Measurements from ENCODE around the gene KCNQ1.

KCNQ1 gene

GRCh38 chr11:2641623-2642022 is 196.8 kb downstream of the KCNQ1 start:
- Histone ChIP-seq H3K27me3 (ENCODE audit: insufficient read depth, poor library complexity, severe bottlenecking) (no peaks in the 10 kb centered on the region), H3K9me3 (ENCODE audit: severe bottlenecking) (peaks cover 18% of the 10 kb centered on the region), H3K4me3 (ENCODE audit: severe bottlenecking) (no peak overlapping the region), H3K4me1 (ENCODE audit: insufficient read depth, poor library complexity, severe bottlenecking) (no peaks in the 10 kb centered on the region), H3K36me3 (ENCODE audit: low read depth) (no peaks in the 10 kb centered on the region), H3K27ac (ENCODE audit: poor library complexity, severe bottlenecking) (no peak overlapping the region)
- TF ChIP-seq CTCF (IDR thresholded peaks at IDR 0.05; ENCODE audit: poor library complexity, severe bottlenecking) = no peak
- ATAC-seq (ENCODE audit: low read depth) = no peak
- DNase-seq (ENCODE audit: low spot score) = no peak

GRCh38 chr11:2643746-2644145 is 198.9 kb downstream of the KCNQ1 start:
- Histone ChIP-seq H3K27ac (ENCODE audit: poor library complexity, severe bottlenecking) (no peak overlapping the region), H3K4me1 (ENCODE audit: insufficient read depth, poor library complexity, severe bottlenecking) (no peaks in the 10 kb centered on the region), H3K9me3 (ENCODE audit: severe bottlenecking) (peaks cover 24% of the 10 kb centered on the region), H3K27me3 (ENCODE audit: insufficient read depth, poor library complexity, severe bottlenecking) (no peaks in the 10 kb centered on the region), H3K36me3 (ENCODE audit: low read depth) (no peaks in the 10 kb centered on the region), H3K4me3 (ENCODE audit: severe bottlenecking) (no peak overlapping the region)
- DNase-seq (ENCODE audit: low spot score) (no peak), ATAC-seq (ENCODE audit: low read depth) (no peak)
- no peak for TF ChIP-seq CTCF (IDR thresholded peaks at IDR 0.05; ENCODE audit: poor library complexity, severe bottlenecking)

GRCh38 chr11:2644844-2645778 is 200.3 kb downstream of the KCNQ1 start:
- no peak overlapping the region for H3K4me3 ChIP-seq (ENCODE audit: severe bottlenecking)
- ATAC-seq (ENCODE audit: low read depth) (no peak), DNase-seq (ENCODE audit: low spot score) (no peak)
- H3K4me1 ChIP-seq (ENCODE audit: insufficient read depth, poor library complexity, severe bottlenecking) = no peaks in the 10 kb centered on the region
- H3K27ac ChIP-seq (ENCODE audit: poor library complexity, severe bottlenecking) = no peak overlapping the region
- no peaks in the 10 kb centered on the region for H3K27me3 ChIP-seq (ENCODE audit: insufficient read depth, poor library complexity, severe bottlenecking)
- peaks cover 35% of the 10 kb centered on the region for H3K9me3 ChIP-seq (ENCODE audit: severe bottlenecking)
- no peak for TF ChIP-seq CTCF (IDR thresholded peaks at IDR 0.05; ENCODE audit: poor library complexity, severe bottlenecking)
- no peaks in the 10 kb centered on the region for H3K36me3 ChIP-seq (ENCODE audit: low read depth)

GRCh38 chr11:2645779-2646118 is 200.9 kb downstream of the KCNQ1 start:
- H3K9me3 ChIP-seq (ENCODE audit: severe bottlenecking) = peaks cover 33% of the 10 kb centered on the region
- ATAC-seq (ENCODE audit: low read depth) (no peak), DNase-seq (ENCODE audit: low spot score) (no peak)
- no peaks in the 10 kb centered on the region for H3K36me3 ChIP-seq (ENCODE audit: low read depth)
- no peaks in the 10 kb centered on the region for H3K27me3 ChIP-seq (ENCODE audit: insufficient read depth, poor library complexity, severe bottlenecking)
- TF ChIP-seq CTCF (IDR thresholded peaks at IDR 0.05; ENCODE audit: poor library complexity, severe bottlenecking) = no peak
- H3K4me1 ChIP-seq (ENCODE audit: insufficient read depth, poor library complexity, severe bottlenecking) = no peaks in the 10 kb centered on the region
- no peak overlapping the region for H3K4me3 ChIP-seq (ENCODE audit: severe bottlenecking)
- no peak overlapping the region for H3K27ac ChIP-seq (ENCODE audit: poor library complexity, severe bottlenecking)

GRCh38 chr11:2647167-2647566 is 202.4 kb downstream of the KCNQ1 start:
- Histone ChIP-seq H3K4me3 (ENCODE audit: severe bottlenecking) (no peak overlapping the region), H3K9me3 (ENCODE audit: severe bottlenecking) (peaks cover 35% of the 10 kb centered on the region), H3K4me1 (ENCODE audit: insufficient read depth, poor library complexity, severe bottlenecking) (no peaks in the 10 kb centered on the region), H3K27me3 (ENCODE audit: insufficient read depth, poor library complexity, severe bottlenecking) (no peaks in the 10 kb centered on the region), H3K27ac (ENCODE audit: poor library complexity, severe bottlenecking) (no peak overlapping the region), H3K36me3 (ENCODE audit: low read depth) (no peaks in the 10 kb centered on the region)
- TF ChIP-seq CTCF (IDR thresholded peaks at IDR 0.05; ENCODE audit: poor library complexity, severe bottlenecking) = no peak
- DNase-seq (ENCODE audit: low spot score) = no peak
- no peak for ATAC-seq (ENCODE audit: low read depth)
